ENCODE results near the gene NMNAT2. TPM values are rescaled to one million over a fixed set of nuclear protein-coding genes. Genes with fewer than 3 reads are reported as not detected.

The NMNAT2 gene
- total and polyA plus RNA-seq, 2 donors from 2014 or later: 0.17 to 2.0 TPM

GRCh38 chr1:183245357-183245756 is 172.8 kb downstream of the NMNAT2 start:
- no peak overlapping the region for H3K4me3 ChIP-seq (ENCODE audit: low read length in 3 of 3)
- no peak for FAIRE-seq
- H3K27ac ChIP-seq (ENCODE audit: low read depth in 2 of 2, low read length in 2 of 2): no peak overlapping the region
- no peak for TF ChIP-seq CTCF (IDR thresholded peaks at IDR 0.05; ENCODE audit: borderline replicate concordance, extremely low read depth, insufficient read depth)
- no peak overlapping the region for H3K9ac ChIP-seq (ENCODE audit: low read length in 3 of 3)
- H3K9me3 ChIP-seq (ENCODE audit: control insufficient read depth in 2 of 3, insufficient read depth in 1 of 3, low read length in 3 of 3): no peaks in the 10 kb centered on the region
- H3K4me1 ChIP-seq (ENCODE audit: control insufficient read depth in 2 of 3, insufficient read depth in 2 of 3, low read depth in 1 of 3, low read length in 3 of 3): peaks cover 0 to 6% (median 0%) of the 10 kb centered on the region in 3 donors
- DNase-seq: no peak
- intact Hi-C loops (cut with DNase I): no loop called here
- H3K27me3 ChIP-seq (ENCODE audit: control insufficient read depth, insufficient read depth, low read length): no peaks in the 10 kb centered on the region
- no peaks in the 10 kb centered on the region for H3K36me3 ChIP-seq (ENCODE audit: control insufficient read depth in 2 of 3, insufficient read depth in 3 of 3, low read length in 3 of 3)

GRCh38 chr1:183244466-183244865 is 173.7 kb downstream of the NMNAT2 start:
- Histone ChIP-seq H3K27me3 (ENCODE audit: control insufficient read depth, insufficient read depth, low read length) (no peaks in the 10 kb centered on the region), H3K4me1 (ENCODE audit: control insufficient read depth in 2 of 3, insufficient read depth in 2 of 3, low read depth in 1 of 3, low read length in 3 of 3) (peaks cover 0 to 6% (median 0%) of the 10 kb centered on the region in 3 donors), H3K4me3 (ENCODE audit: low read length in 3 of 3) (no peak overlapping the region), H3K36me3 (ENCODE audit: control insufficient read depth in 2 of 3, insufficient read depth in 3 of 3, low read length in 3 of 3) (no peaks in the 10 kb centered on the region), H3K27ac (ENCODE audit: low read depth in 2 of 2, low read length in 2 of 2) (no peak overlapping the region), H3K9me3 (ENCODE audit: control insufficient read depth in 2 of 3, insufficient read depth in 1 of 3, low read length in 3 of 3) (no peaks in the 10 kb centered on the region), H3K9ac (ENCODE audit: low read length in 3 of 3) (no peak overlapping the region)
- DNase-seq (peak in 2 of 5 donors; percentile 39 to 84), FAIRE-seq (no peak)
- no peak for TF ChIP-seq CTCF (IDR thresholded peaks at IDR 0.05; ENCODE audit: borderline replicate concordance, extremely low read depth, insufficient read depth)
- intact Hi-C loops (cut with DNase I): no loop called here

- Histone ChIP-seq H3K27ac (ENCODE audit: low read depth in 2 of 2, low read length in 2 of 2) (peak overlapping the region in 1 of 2 donors; percentile 34), H3K36me3 (ENCODE audit: control insufficient read depth in 2 of 3, insufficient read depth in 3 of 3, low read length in 3 of 3) (no peaks in the 10 kb centered on the region), H3K9ac (ENCODE audit: low read length in 3 of 3) (no peak overlapping the region), H3K4me1 (ENCODE audit: control insufficient read depth in 2 of 3, insufficient read depth in 2 of 3, low read depth in 1 of 3, low read length in 3 of 3) (peaks cover 0 to 6% (median 0%) of the 10 kb centered on the region in 3 donors), H3K9me3 (ENCODE audit: control insufficient read depth in 2 of 3, insufficient read depth in 1 of 3, low read length in 3 of 3) (no peaks in the 10 kb centered on the region), H3K4me3 (ENCODE audit: low read length in 3 of 3) (no peak overlapping the region), H3K27me3 (ENCODE audit: control insufficient read depth, insufficient read depth, low read length) (no peaks in the 10 kb centered on the region)
- FAIRE-seq: no peak
- intact Hi-C loops (cut with DNase I): no loop called here
- TF ChIP-seq CTCF (IDR thresholded peaks at IDR 0.05; ENCODE audit: borderline replicate concordance, extremely low read depth, insufficient read depth): no peak
- DNase-seq: no peak
Measured at GRCh38 chr1:183243161-183244050, 174.8 kb downstream of the NMNAT2 start.
